H1 (cell line): ENCODE measurements around the gene INPP4B.

Experiments
- CREB1 ChIP-seq: IDR thresholded peaks from 2 replicates; pipeline ENCODE4 v1.6.1; 2012; ENCODE audit warnings: inconsistent platforms
- EGR1 ChIP-seq: IDR thresholded peaks from 2 replicates; pipeline ENCODE4 v1.6.1; 2011; ENCODE audit warnings: low read depth, low read length, borderline replicate concordance
- EP300 ChIP-seq, 2 experiments: IDR thresholded peaks; 1 replicate in 1 of 2; 2 replicates in 1 of 2; pipeline ENCODE4 v1.6.1; 2011 to 2012; ENCODE audit warnings: low read depth in 2 of 2, low read length in 2 of 2, mild to moderate bottlenecking in 2 of 2, borderline replicate concordance in 1 of 2, inconsistent platforms in 1 of 2, moderate library complexity in 1 of 2
- GTF2F1 ChIP-seq: IDR thresholded peaks from 2 replicates; pipeline ENCODE4 v1.6.1; 2012; ENCODE audit warnings: low read depth, low read length, improper control_type of control experiment, borderline replicate concordance
- MAX ChIP-seq: IDR thresholded peaks from 2 replicates; pipeline ENCODE4 v1.6.1; 2012; ENCODE audit warnings: inconsistent platforms
- PHF8 ChIP-seq: fragments of 200-600 bp; sonication (generic); conservative IDR thresholded peaks from 2 replicates; pipeline ENCODE4 v1.7.1; 2012; ENCODE audit warnings: low read depth, mild to moderate bottlenecking, inconsistent platforms, low read length, moderate library complexity
- POLR2A ChIP-seq, 2 experiments: IDR thresholded peaks; 1 replicate in 1 of 2; 2 replicates in 1 of 2; pipeline ENCODE4 v1.6.1; 2011; ENCODE audit warnings: low read depth in 2 of 2, low read length in 2 of 2, mild to moderate bottlenecking in 2 of 2; ENCODE audit errors: control extremely low read depth in 1 of 2
- POLR2AphosphoS5 ChIP-seq: IDR thresholded peaks from 2 replicates; pipeline ENCODE4 v1.6.1; 2011; ENCODE audit warnings: low read depth, low read length
- SRF ChIP-seq: IDR thresholded peaks from 2 replicates; pipeline ENCODE4 v1.6.1; 2011; ENCODE audit warnings: mild to moderate bottlenecking, low read depth, low read length, moderate library complexity
- TBP ChIP-seq: IDR thresholded peaks from 2 replicates; pipeline ENCODE4 v1.6.1; 2011; ENCODE audit warnings: low read depth, low read length, improper control_type of control experiment
- ZNF274 ChIP-seq: IDR thresholded peaks from 2 replicates; pipeline ENCODE4 v1.7.0; 2012; ENCODE audit warnings: low read length, borderline replicate concordance; ENCODE audit errors: extremely low read depth
- TF ChIP-seq, protein P1 (sequence below), 3 experiments: IDR thresholded peaks; 1 replicate in 2 of 3; 2 replicates in 1 of 3; pipeline versions ENCODE4 v1.5.1 to v1.6.1; 2011; ENCODE audit warnings: low read length in 3 of 3, mild to moderate bottlenecking in 3 of 3, inconsistent platforms in 2 of 3, low read depth in 1 of 3, moderate library complexity in 1 of 3; ENCODE audit not compliant: insufficient read depth in 1 of 3; ENCODE audit errors: control extremely low read depth in 1 of 3

- TF ChIP-seq, protein P1, sequence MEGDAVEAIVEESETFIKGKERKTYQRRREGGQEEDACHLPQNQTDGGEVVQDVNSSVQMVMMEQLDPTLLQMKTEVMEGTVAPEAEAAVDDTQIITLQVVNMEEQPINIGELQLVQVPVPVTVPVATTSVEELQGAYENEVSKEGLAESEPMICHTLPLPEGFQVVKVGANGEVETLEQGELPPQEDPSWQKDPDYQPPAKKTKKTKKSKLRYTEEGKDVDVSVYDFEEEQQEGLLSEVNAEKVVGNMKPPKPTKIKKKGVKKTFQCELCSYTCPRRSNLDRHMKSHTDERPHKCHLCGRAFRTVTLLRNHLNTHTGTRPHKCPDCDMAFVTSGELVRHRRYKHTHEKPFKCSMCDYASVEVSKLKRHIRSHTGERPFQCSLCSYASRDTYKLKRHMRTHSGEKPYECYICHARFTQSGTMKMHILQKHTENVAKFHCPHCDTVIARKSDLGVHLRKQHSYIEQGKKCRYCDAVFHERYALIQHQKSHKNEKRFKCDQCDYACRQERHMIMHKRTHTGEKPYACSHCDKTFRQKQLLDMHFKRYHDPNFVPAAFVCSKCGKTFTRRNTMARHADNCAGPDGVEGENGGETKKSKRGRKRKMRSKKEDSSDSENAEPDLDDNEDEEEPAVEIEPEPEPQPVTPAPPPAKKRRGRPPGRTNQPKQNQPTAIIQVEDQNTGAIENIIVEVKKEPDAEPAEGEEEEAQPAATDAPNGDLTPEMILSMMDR (IDR thresholded peaks at IDR 0.05; ENCODE audit: control extremely low read depth in 1 of 3, insufficient read depth in 1 of 3, low read depth in 1 of 3, low read length in 3 of 3), result no peak
- TF ChIP-seq TBP, result no peak
- TF ChIP-seq EGR1, result no peak
- no peak for TF ChIP-seq CREB1
- TF ChIP-seq MAX, result no peak
- TF ChIP-seq EP300 (IDR thresholded peaks at IDR 0.05; ENCODE audit: borderline replicate concordance in 1 of 2, low read depth in 2 of 2, low read length in 2 of 2), result no peak
- TF ChIP-seq POLR2A (IDR thresholded peaks at IDR 0.05; ENCODE audit: control extremely low read depth in 1 of 2, low read depth in 2 of 2, low read length in 2 of 2), result no peak
- no peak for TF ChIP-seq ZNF274
- no peak for TF ChIP-seq PHF8
- no peak for TF ChIP-seq SRF
- no peak for TF ChIP-seq POLR2AphosphoS5
- no peak for TF ChIP-seq GTF2F1
Measured at GRCh38 chr4:142556570-142557238, 289.4 kb downstream of the INPP4B start.
